ENCODE measurements around the gene RNF17.
A peak's percentile ranks its signal among the peaks of the same experiment; 100 is the strongest.
"Not testable (repeated sequence)": the region's sequence is repeated elsewhere in the genome, so short reads cannot be mapped to it uniquely, and the experiment has no call there.

The RNF17 gene

GRCh38 chr13:24763596-24764275, at the start of gene RNF17:
RNF17 (plus strand) TSS chr13:24764169; CDS start chr13:24764204, 35 bp downstream.
- no peak for DNase-seq (ENCODE audit: low spot score)

GRCh38 chr13:24716011-24716410, 48.0 kb upstream of the RNF17 start:
- DNase-seq (ENCODE audit: low spot score) = no peak

DNA sequence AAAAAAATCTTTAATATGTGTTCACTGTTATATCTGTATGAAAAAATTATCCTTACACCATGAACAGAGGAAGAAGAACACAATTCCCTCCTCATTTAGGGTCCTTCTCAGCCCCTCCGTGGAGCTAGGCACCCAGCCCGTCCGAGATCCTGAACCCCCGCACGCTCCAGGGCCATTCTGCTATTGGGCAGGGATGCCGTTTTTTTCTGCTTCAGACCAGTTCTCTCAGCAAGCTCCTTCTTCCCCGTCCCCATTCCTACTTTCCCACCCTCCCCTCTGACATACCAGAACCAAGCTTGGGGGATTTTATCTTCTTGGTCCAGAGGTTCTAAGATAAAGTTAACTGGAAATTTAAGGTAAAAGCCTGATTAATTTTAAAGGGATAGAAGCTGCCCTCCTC, 47.5 kb upstream of the RNF17 start:
- DNase-seq (ENCODE audit: low spot score) = no peak

- no peak for DNase-seq (ENCODE audit: low spot score)
Observed at GRCh38 chr13:24717217-24717616, 46.8 kb upstream of the RNF17 start.

DNA sequence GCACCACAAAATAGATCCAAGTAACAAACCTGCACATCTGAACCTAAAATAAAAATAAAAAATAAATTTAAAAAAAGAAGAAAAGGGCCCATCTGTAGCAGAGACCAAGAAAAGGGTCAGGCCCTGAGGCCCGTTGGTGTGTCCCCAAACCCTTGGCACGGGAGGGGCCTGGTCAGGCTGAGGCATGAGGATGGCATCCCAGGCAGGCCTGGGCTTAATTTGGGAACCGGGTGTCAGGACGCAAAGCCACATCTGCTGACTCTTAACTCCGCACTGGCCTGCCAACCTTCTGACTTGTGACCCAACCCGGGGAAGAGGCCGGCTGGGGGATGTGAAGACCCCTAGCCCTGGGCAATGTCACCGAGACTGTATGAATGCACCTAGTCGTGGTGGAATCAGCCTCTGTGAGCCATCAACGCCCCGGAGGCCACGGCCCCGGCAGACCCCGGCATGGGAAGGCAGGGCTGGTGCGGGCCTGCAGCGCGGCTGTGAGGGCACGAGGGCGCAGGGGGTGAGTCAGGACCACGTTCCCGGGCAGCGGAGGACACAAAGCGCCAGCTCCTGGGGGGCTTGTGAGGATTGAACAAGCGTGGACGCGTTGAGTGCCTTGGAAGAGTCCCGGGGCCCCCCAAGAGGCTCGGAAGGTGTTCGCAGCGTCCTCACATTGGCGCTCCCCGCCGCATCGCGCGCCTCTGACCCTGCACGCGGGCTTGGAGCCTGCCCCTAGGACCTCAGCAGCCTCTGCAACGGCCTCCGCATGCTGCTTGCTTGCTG, 45.6 kb upstream of the RNF17 start:
- no peak for DNase-seq (ENCODE audit: low spot score)

DNA sequence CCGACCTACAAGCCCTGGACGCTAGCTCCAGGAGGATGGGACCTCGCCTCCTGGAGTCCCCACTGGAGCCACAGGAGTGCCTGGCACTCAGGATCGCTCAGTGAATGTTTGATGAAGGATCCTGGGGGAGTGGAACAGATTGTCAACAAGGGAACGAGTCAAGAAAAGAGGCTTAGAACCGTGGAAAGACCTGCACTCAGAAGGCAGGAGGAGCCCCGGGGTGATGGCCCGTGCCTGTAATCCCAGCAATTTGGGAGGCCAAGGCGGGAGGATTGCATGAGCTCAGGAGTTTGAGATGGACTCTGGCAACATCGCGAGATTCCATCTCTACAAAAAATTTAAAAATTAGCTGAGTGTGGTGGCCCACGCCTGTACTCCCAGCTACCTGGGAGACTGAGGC, 44.8 kb upstream of the RNF17 start:
- DNase-seq (ENCODE audit: low spot score) = no peak

DNA sequence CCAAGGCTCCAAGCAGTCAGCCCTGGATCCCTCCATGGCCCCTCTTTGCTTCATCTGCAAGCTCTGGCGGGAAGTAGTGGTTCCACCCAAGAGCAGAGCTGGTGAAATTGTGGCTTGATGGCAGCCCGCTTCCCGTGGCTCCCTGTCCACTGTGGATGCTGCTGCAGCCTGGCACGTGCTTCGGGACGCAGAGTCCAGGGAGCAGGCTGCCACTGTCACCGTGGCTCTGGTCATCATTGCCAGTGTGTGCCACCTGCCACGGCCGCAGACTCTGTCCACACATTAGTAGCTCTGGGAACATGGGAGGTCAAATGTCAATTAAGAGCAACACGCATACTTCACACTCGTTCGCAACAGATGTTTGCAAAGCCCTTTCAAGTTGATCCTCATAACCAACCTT, 40.8 kb upstream of the RNF17 start:
- DNase-seq (ENCODE audit: low spot score) = no peak

- no peak for DNase-seq (ENCODE audit: low spot score)
Observed at GRCh38 chr13:24724714-24725113, 39.3 kb upstream of the RNF17 start.

- no peak for DNase-seq (ENCODE audit: low spot score)
Observed at GRCh38 chr13:24725379-24725778, 38.6 kb upstream of the RNF17 start.

DNA sequence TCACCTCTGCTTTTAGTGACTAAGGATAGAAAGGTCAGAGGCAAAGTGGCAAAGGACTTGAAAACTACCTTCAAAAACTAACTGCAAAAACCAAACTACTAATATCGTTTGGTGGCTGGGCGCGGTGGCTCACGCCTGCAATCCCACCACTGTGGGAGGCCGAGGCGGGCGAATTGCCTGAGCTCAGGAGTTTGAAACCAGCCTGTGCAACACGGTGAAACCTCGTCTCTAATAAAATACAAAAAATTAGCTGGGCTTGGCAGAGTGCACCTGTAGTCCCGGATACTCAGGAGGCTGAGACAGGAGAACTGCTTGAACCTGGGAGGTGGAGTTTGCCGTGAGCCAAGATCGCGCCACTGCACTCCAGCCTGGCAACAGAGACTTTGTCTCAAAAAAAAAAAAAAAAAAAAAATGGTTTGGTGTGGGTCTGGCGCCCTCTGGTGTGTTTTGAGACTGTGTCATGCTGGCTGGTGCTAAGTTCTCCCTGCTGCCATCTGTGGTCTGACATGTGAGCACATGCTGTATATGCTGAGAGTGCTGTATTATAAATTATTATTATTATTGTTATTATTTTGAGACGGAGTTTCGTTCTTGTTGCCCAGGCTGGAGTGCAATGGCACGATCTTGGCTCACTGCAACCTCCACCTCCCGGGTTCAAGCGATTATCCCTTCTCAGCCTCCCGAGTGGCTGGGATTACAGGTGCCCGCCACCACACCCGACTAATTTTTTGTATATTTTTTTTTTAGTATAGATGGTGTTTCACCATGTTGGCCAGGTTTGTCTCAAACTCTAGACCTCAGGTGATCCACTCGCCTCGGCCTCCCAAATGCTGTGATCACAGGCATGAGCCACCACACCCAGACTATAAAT, 36.0 kb upstream of the RNF17 start:
- DNase-seq (ENCODE audit: low spot score) = peak; percentile 75

- DNase-seq (ENCODE audit: low spot score) = not testable (repeated sequence)
Observed at GRCh38 chr13:24730873-24731567, 32.9 kb upstream of the RNF17 start.

- DNase-seq (ENCODE audit: low spot score) = no peak
Observed at GRCh38 chr13:24734950-24735349, 29.0 kb upstream of the RNF17 start.

DNA sequence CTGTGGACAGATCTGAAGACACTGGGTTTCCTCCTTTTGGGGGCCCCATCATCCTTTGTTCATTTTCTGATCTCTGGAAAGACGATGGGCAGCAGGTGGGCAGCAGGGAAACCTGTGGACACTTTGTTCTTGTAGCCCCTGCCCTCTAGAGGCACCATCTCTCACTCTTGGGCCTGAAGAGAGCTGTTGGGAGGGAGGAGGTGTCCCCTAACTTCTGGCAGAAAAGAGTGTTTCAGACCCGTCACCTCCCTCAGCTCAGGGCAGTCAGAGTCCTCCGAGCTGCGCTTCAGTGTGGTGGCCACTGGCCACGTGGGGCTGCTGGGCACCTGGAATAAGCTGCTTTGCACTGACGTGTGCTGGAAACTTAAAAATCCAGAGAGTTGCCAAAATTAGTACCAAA, 26.9 kb upstream of the RNF17 start:
- DNase-seq (ENCODE audit: low spot score) = no peak

GRCh38 chr13:24738366-24738847, 25.6 kb upstream of the RNF17 start:
- no peak for DNase-seq (ENCODE audit: low spot score)

DNA sequence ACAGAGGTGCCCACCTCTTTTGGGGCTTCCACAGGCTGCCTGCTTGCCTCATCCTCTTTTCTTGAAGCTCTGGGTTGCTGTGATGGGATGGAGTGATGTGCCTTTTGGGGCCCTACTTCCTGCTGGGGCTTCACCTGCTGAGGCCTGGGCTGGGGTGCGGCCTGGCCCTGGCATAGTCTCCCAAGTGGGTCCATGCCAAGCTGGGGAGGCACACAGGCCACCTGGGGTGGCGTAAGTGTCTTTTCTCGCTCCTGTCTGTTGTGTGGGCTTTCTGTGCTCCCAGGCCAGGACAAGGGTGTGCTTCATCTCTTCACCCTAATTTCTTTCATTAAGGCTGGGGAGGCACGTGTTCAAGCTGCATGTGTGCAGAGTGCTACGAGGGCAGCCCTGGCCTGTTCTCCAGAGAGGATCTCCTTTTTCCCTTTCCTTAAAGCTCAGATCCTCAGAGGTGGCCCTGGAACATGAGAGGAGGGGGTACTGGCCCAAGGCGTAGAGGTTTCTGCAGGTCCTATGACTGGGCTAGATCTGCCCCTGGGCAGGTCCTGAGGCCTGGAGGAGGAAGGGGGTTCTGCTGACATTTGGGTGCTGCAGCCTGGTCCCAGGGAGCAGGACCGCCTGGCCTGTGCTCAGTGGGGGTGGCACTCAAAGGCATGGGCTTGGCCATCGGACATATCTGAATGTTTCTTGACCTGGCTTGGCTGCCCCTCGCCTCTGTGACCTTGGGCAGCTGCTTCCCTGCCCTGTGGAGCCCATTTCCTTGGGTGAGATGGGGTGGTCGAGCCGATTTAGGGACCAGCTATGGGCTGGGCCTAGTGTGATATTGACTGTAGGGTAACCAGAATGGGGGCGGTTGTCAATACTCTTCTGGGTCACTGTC, 23.7 kb upstream of the RNF17 start:
- DNase-seq (ENCODE audit: low spot score) = no peak

- no peak for DNase-seq (ENCODE audit: low spot score)
Observed at GRCh38 chr13:24741016-24741662, 22.8 kb upstream of the RNF17 start.

DNA sequence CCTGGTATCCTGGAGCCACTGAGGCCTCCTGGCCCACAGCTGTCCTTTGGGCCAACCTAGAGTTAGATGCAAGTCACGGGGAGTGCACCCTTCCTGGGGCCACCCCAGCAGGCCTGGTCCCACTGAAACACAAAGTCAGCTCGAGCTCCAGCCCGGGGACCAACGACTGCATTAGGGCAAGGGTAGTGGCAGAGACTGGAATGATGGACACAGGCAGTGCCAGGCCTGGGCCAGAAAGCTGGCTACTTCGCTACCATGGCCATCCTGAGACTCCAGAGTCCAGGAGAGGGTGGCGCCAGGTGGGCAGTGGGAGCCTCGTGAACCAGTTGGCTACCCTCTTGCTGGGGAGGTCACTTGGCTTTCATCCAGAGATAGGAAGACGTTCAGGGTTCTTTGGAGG, 22.2 kb upstream of the RNF17 start:
- DNase-seq (ENCODE audit: low spot score) = no peak

GRCh38 chr13:24742294-24742693, 21.7 kb upstream of the RNF17 start:
- DNase-seq (ENCODE audit: low spot score) = no peak

DNA sequence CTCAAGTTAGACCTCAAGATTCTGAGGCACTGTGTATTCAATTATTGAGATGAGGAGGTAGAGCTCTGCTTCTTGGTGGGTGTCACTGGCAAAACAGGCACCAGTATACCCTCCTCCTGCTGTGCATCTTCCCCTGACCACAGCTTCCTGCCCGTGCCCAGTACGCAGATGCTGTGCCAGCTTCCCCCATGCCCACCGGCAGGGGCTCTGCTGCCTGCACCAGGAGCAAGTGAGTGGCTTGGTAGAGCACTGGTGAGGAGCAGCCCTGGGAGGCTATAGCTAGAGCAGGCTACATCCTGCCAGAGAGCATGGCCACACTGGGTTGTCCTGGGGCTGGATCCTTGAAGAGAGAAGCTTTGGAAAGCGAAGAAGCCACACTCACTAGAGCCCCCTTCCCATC, 21.0 kb upstream of the RNF17 start:
- DNase-seq (ENCODE audit: low spot score) = no peak

GRCh38 chr13:24744247-24744646, 19.7 kb upstream of the RNF17 start:
- DNase-seq (ENCODE audit: low spot score) = no peak

- no peak for DNase-seq (ENCODE audit: low spot score)
Observed at GRCh38 chr13:24745516-24745860, 18.5 kb upstream of the RNF17 start.

All from activated CD4-positive, alpha-beta T cell treated with anti-CD3 and anti-CD28 coated beads, Interleukin-2, Interleukin-4, amounts not matched to agents 100 ng/mL and 50 ng/mL, durations not matched to agents 16 hours and 8 hours (primary cell).